Left renal pelvis (tissue), 4 donors: ENCODE data around the gene BCL7A. TPM values are rescaled to one million over a fixed set of nuclear protein-coding genes. Genes with fewer than 3 reads are reported as not detected.

Experiments
- DNase-seq, 4 donors: peaks; one replicate each; pipeline ENCODE4 v3.0.0-alpha.2; 2013; ENCODE audit warnings: low read depth in 4 of 4, low spot score in 3 of 4
- polyA plus RNA-seq, 4 donors: library from polyadenylated mRNA; unstranded; fragments of 120-200 nt; gene quantifications; one replicate each; pipeline ENCODE4 v1.2.1, GENCODE V29; 2013; ENCODE audit not compliant: insufficient read length in 4 of 4

BCL7A gene
- polyA plus RNA-seq, 4 donors, result 15.9 to 37.6 (median 35.0) TPM

GRCh38 chr12:122072031-122072970 is 50.6 kb downstream of the BCL7A start:
- DNase-seq, result no peak

- DNase-seq, result no peak
These were observed 52.1 kb downstream of the BCL7A start for GRCh38 chr12:122073815-122074214.

- DNase-seq, result no peak
These were observed 55.2 kb downstream of the BCL7A start for GRCh38 chr12:122076743-122077495.

- DNase-seq, result peak in 3 of 4 donors; percentile 86 to 90 (median 89)
These were observed 56.7 kb downstream of the BCL7A start, which contains the start of gene MLXIP for GRCh38 chr12:122078141-122079032. Gene MLXIP (plus strand): TSS chr12:122078756. CDS start chr12:122078854, 98 bp downstream.

- no peak for DNase-seq
These were observed 57.4 kb downstream of the BCL7A start for GRCh38 chr12:122079033-122079531.

- no peak for DNase-seq
These were observed 57.9 kb downstream of the BCL7A start for GRCh38 chr12:122079532-122080081.

GRCh38 chr12:122080149-122081082 is 58.7 kb downstream of the BCL7A start:
- no peak for DNase-seq

GRCh38 chr12:122081083-122081696 is 59.5 kb downstream of the BCL7A start:
- DNase-seq, result no peak

GRCh38 chr12:122081697-122082221 is 60.1 kb downstream of the BCL7A start:
- DNase-seq, result no peak

GRCh38 chr12:122082621-122083356 is 61.1 kb downstream of the BCL7A start:
- no peak for DNase-seq

- no peak for DNase-seq
These were observed 63.2 kb downstream of the BCL7A start for GRCh38 chr12:122084857-122085405.

- no peak for DNase-seq
These were observed 63.9 kb downstream of the BCL7A start for GRCh38 chr12:122085591-122085990.

GRCh38 chr12:122086116-122086515 is 64.4 kb downstream of the BCL7A start:
- no peak for DNase-seq

- DNase-seq, result no peak
These were observed 65.1 kb downstream of the BCL7A start for GRCh38 chr12:122086641-122087285.

- no peak for DNase-seq
These were observed 65.9 kb downstream of the BCL7A start for GRCh38 chr12:122087431-122088178.
